Measurements from ENCODE around the gene GCK. TPM values are rescaled to one million over a fixed set of nuclear protein-coding genes. Genes with fewer than 3 reads are reported as not detected.

The GCK gene
- total and polyA plus RNA-seq, 2 donors (not counting 1 experiment from before 2014, with no cell fraction given): 0.22 to 0.24 TPM

DNA sequence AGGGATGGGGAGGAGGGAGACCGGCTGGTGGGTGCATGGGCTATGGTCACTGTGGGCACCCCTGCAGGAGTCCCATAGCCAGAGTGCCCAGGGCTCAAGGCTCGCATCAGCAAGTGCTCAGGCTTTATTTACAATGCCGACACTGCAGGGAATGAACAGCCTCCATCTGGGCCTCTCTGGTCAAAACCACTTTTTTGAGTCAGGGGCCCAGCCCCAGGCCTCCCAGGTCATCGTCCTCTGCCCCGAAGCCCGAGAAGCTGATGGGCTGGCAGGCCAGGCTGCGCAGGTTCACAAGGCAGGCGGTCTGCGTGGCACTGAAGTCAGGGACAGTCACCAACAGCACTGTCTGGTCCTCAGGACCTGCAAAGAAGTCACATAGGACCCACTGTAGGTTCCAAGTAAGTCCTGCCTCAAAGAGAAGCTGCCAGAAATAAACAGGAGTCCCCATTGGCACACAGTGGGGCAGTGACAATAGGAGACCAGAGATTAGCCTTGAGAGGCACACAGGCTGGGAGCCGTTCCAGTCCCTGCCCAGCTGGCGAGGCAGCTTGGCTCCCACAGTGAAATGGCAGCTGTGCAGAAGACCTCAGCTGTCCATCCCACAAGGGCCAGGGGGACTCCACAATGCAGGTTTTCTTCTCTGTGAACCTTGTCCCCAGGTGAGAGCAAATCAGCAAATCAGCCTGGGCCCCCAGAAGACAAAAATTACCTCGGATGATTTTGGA, 74.5 kb downstream of the GCK start:
- no peak overlapping the region for H3K9ac ChIP-seq (ENCODE audit: low read length)
- H2AFZ ChIP-seq (ENCODE audit: insufficient read depth, low read depth, low read length, poor library complexity, severe bottlenecking): no peak overlapping the region
- H3K4me1 ChIP-seq (ENCODE audit: control insufficient read depth in 2 of 2, insufficient read depth in 2 of 2, low read length in 2 of 2): no peaks in the 10 kb centered on the region
- Mint-ChIP-seq H3K27me3 (no peaks in the 10 kb centered on the region), H3K9me3 (ENCODE audit: insufficient read depth) (no peaks in the 10 kb centered on the region), H3K27ac (no peak overlapping the region), H3K4me3 (no peak overlapping the region), H3K4me1 (peaks cover 3% of the 10 kb centered on the region)
- H3K4me2 ChIP-seq (replicated peaks; ENCODE audit: low read depth, low read length, poor library complexity, severe bottlenecking): no peak overlapping the region
- ChIA-PET CTCF (no interaction called here), POLR2A (no interaction called here)
- ATAC-seq (ENCODE audit: low read depth): no peak
- H4K20me1 ChIP-seq (ENCODE audit: control insufficient read depth, insufficient read depth, low read length, poor library complexity, severe bottlenecking): no peaks in the 10 kb centered on the region
- TF ChIP-seq, protein P1, sequence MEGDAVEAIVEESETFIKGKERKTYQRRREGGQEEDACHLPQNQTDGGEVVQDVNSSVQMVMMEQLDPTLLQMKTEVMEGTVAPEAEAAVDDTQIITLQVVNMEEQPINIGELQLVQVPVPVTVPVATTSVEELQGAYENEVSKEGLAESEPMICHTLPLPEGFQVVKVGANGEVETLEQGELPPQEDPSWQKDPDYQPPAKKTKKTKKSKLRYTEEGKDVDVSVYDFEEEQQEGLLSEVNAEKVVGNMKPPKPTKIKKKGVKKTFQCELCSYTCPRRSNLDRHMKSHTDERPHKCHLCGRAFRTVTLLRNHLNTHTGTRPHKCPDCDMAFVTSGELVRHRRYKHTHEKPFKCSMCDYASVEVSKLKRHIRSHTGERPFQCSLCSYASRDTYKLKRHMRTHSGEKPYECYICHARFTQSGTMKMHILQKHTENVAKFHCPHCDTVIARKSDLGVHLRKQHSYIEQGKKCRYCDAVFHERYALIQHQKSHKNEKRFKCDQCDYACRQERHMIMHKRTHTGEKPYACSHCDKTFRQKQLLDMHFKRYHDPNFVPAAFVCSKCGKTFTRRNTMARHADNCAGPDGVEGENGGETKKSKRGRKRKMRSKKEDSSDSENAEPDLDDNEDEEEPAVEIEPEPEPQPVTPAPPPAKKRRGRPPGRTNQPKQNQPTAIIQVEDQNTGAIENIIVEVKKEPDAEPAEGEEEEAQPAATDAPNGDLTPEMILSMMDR (IDR thresholded peaks at IDR 0.05): no peak
- TF ChIP-seq EZH2 (IDR thresholded peaks at IDR 0.05; ENCODE audit: borderline replicate concordance, insufficient read depth, low read depth, low read length, poor library complexity, severe bottlenecking): no peak
- H3K9me3 ChIP-seq (ENCODE audit: control extremely low read depth in 1 of 3, control insufficient read depth in 2 of 3, insufficient read depth in 1 of 3, low read length in 2 of 3): no peaks in the 10 kb centered on the region
- H3K79me2 ChIP-seq (ENCODE audit: control insufficient read depth, insufficient read depth, low read length): peaks cover 13% of the 10 kb centered on the region
- H3K36me3 ChIP-seq (replicated peaks in 1 of 2; ENCODE audit: control extremely low read depth in 1 of 2, control insufficient read depth in 1 of 2, extremely low read depth in 1 of 2, insufficient read depth in 2 of 2, low read length in 1 of 2): peaks cover 0 to 52% of the 10 kb centered on the region in 2 experiments
- intact Hi-C loops (cut with micrococcal nuclease): no loop called here
- no peak for DNase-seq
- H3K4me3 ChIP-seq (ENCODE audit: control extremely low read depth in 1 of 5, extremely low read depth in 1 of 5, insufficient read depth in 1 of 5, low read depth in 2 of 5, low read length in 4 of 5): no peak overlapping the region
- 96% methylated on average over 12 of the region's 12 CpGs for WGBS (ENCODE audit: insufficient coverage)
- H3K27ac ChIP-seq (ENCODE audit: low read length in 2 of 2): no peak overlapping the region
- no peaks in the 10 kb centered on the region for H3K27me3 ChIP-seq (replicated peaks in 1 of 4; ENCODE audit: control extremely low read depth in 1 of 4, control insufficient read depth in 3 of 4, insufficient read depth in 4 of 4, low read length in 3 of 4)

DNA sequence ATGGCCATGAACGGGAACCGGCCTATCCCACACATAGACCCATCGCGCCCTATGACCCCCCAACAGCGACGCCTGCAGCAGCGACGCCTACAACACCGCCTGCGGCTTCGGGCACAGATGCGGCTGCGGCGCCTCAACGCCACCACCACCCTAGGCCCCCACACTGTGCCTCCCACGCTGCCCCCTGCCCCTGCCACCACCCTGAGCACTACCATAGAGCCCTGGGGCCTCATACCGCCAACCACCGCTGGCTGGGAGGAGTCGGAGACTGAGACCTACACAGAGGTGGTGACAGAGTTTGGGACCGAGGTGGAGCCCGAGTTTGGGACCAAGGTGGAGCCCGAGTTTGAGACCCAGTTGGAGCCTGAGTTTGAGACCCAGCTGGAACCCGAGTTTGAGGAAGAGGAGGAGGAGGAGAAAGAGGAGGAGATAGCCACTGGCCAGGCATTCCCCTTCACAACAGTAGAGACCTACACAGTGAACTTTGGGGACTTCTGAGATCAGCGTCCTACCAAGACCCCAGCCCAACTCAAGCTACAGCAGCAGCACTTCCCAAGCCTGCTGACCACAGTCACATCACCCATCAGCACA, 75.4 kb downstream of the GCK start:
- ChIA-PET CTCF (no interaction called here), POLR2A (no interaction called here)
- Histone ChIP-seq H3K36me3 (replicated peaks in 1 of 2; ENCODE audit: control extremely low read depth in 1 of 2, control insufficient read depth in 1 of 2, extremely low read depth in 1 of 2, insufficient read depth in 2 of 2, low read length in 1 of 2) (peaks cover 0 to 46% of the 10 kb centered on the region in 2 experiments), H3K4me2 (replicated peaks; ENCODE audit: low read depth, low read length, poor library complexity, severe bottlenecking) (no peak overlapping the region), H3K27me3 (replicated peaks in 1 of 4; ENCODE audit: control extremely low read depth in 1 of 4, control insufficient read depth in 3 of 4, insufficient read depth in 4 of 4, low read length in 3 of 4) (no peaks in the 10 kb centered on the region), H2AFZ (ENCODE audit: insufficient read depth, low read depth, low read length, poor library complexity, severe bottlenecking) (no peak overlapping the region), H3K9ac (ENCODE audit: low read length) (no peak overlapping the region), H4K20me1 (ENCODE audit: control insufficient read depth, insufficient read depth, low read length, poor library complexity, severe bottlenecking) (no peaks in the 10 kb centered on the region), H3K4me1 (ENCODE audit: control insufficient read depth in 2 of 2, insufficient read depth in 2 of 2, low read length in 2 of 2) (no peaks in the 10 kb centered on the region), H3K4me3 (ENCODE audit: control extremely low read depth in 1 of 5, extremely low read depth in 1 of 5, insufficient read depth in 1 of 5, low read depth in 2 of 5, low read length in 4 of 5) (no peak overlapping the region), H3K79me2 (ENCODE audit: control insufficient read depth, insufficient read depth, low read length) (peaks cover 8% of the 10 kb centered on the region), H3K27ac (ENCODE audit: low read length in 2 of 2) (no peak overlapping the region), H3K9me3 (ENCODE audit: control extremely low read depth in 1 of 3, control insufficient read depth in 2 of 3, insufficient read depth in 1 of 3, low read length in 2 of 3) (no peaks in the 10 kb centered on the region)
- Mint-ChIP-seq H3K27ac (no peak overlapping the region), H3K9me3 (ENCODE audit: insufficient read depth) (no peaks in the 10 kb centered on the region), H3K4me3 (no peak overlapping the region), H3K4me1 (no peaks in the 10 kb centered on the region), H3K27me3 (no peaks in the 10 kb centered on the region)
- intact Hi-C loops (cut with micrococcal nuclease): no loop called here
- ATAC-seq (ENCODE audit: low read depth) (no peak), DNase-seq (no peak)
- 100% methylated on average over 13 of the region's 24 CpGs for WGBS (ENCODE audit: insufficient coverage)
- TF ChIP-seq EZH2 (IDR thresholded peaks at IDR 0.05; ENCODE audit: borderline replicate concordance, insufficient read depth, low read depth, low read length, poor library complexity, severe bottlenecking): no peak
- TF ChIP-seq, protein P1 (IDR thresholded peaks at IDR 0.05): no peak
